Effector memory CD4-positive, alpha-beta T cell (primary cell): ENCODE results near the gene CCNJL.

Experiments
- DNase-seq, 3 donors: peaks; one replicate each; pipeline ENCODE4 v3.0.0-alpha.2; 2020
- H3K27ac ChIP-seq: 2 replicates; pipeline ENCODE4 v1.7.0; 2013; ENCODE audit warnings: mild to moderate bottlenecking, low read length, moderate library complexity; ENCODE audit not compliant: insufficient read depth, poor library complexity, severe bottlenecking
- H3K27me3 ChIP-seq: replicated peaks from 2 replicates; pipeline ENCODE4 v1.7.0; 2013; ENCODE audit warnings: mild to moderate bottlenecking, low read length; ENCODE audit not compliant: insufficient read depth, control insufficient read depth, poor library complexity, severe bottlenecking
- H3K36me3 ChIP-seq: 2 replicates; pipeline ENCODE4 v1.7.0; 2013; ENCODE audit warnings: mild to moderate bottlenecking, low read length, moderate library complexity; ENCODE audit not compliant: control insufficient read depth, insufficient read depth
- H3K4me1 ChIP-seq: 2 replicates; pipeline ENCODE4 v1.7.0; 2013; ENCODE audit warnings: low read length, mild to moderate bottlenecking; ENCODE audit not compliant: control insufficient read depth, insufficient read depth, poor library complexity, severe bottlenecking
- H3K4me3 ChIP-seq: 2 replicates; pipeline ENCODE4 v1.7.0; 2013; ENCODE audit warnings: low read length, low read depth, mild to moderate bottlenecking; ENCODE audit not compliant: insufficient read depth, poor library complexity, severe bottlenecking
- H3K9me3 ChIP-seq: 2 replicates; pipeline ENCODE4 v1.7.0; 2013; ENCODE audit warnings: mild to moderate bottlenecking, low read length, moderate library complexity; ENCODE audit not compliant: control insufficient read depth

Gene CCNJL

GRCh38 chr5:160269017-160269416 lies 43.3 kb downstream of the CCNJL start:
- H3K9me3 ChIP-seq = no peaks in the 10 kb centered on the region
- DNase-seq = no peak
- H3K27ac ChIP-seq = no peak overlapping the region
- no peaks in the 10 kb centered on the region for H3K4me1 ChIP-seq
- H3K4me3 ChIP-seq = no peak overlapping the region
- H3K36me3 ChIP-seq = no peaks in the 10 kb centered on the region
- H3K27me3 ChIP-seq = no peaks in the 10 kb centered on the region

DNA sequence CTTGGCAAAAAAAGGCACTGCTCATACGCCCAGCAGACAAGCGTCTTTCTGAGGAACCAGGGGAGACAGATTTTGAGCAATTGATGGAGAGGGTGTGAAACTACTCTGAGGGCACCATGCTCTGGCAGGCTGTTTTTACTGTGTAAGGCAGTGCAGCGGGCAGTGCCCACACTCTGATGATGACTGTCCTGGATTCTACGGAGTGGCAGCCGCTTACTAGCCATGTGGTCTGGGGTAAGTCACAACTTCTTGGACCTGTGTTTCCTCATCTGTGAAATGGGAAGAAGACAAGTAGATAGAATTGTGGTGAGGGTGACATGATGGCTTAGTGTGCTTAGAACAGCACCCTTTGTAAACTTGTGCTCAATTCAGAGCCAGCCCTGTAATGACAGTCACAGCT lies 44.2 kb downstream of the CCNJL start:
- no peaks in the 10 kb centered on the region for H3K27me3 ChIP-seq
- no peaks in the 10 kb centered on the region for H3K9me3 ChIP-seq
- H3K36me3 ChIP-seq = no peaks in the 10 kb centered on the region
- H3K4me3 ChIP-seq = no peak overlapping the region
- H3K4me1 ChIP-seq = no peaks in the 10 kb centered on the region
- no peak for DNase-seq
- H3K27ac ChIP-seq = no peak overlapping the region

DNA sequence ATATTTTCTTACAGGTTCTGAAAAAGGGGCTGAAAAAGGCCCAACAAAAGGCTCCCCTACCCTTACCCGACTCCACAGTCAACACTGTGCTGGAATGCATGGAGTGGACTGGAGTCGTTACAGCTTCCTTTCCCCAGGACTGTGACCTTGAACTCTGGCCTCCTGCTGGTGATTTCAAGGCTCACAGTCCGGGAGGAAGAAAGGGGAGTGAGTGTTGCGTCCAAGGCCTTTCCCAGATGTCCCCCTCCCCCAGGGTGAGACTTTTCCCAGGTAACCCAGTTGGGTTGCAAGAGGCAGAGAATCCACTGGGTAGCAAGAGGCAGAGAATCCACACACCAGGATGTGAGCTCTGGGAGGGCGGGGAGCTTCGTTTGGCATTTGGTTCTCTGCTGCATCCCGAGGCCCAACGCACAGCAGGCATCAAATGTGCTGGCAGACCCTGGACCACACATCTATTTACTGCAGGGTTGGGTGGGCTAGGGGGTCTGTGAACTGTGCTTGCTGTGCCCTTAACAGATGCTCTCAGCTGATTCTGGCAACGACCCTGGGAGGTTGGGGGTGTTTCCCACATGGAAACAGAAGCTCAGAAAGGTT lies 45.5 kb downstream of the CCNJL start:
- H3K27me3 ChIP-seq = no peaks in the 10 kb centered on the region
- no peaks in the 10 kb centered on the region for H3K4me1 ChIP-seq
- no peak overlapping the region for H3K4me3 ChIP-seq
- no peaks in the 10 kb centered on the region for H3K36me3 ChIP-seq
- no peak for DNase-seq
- H3K27ac ChIP-seq = no peak overlapping the region
- H3K9me3 ChIP-seq = no peaks in the 10 kb centered on the region

DNA sequence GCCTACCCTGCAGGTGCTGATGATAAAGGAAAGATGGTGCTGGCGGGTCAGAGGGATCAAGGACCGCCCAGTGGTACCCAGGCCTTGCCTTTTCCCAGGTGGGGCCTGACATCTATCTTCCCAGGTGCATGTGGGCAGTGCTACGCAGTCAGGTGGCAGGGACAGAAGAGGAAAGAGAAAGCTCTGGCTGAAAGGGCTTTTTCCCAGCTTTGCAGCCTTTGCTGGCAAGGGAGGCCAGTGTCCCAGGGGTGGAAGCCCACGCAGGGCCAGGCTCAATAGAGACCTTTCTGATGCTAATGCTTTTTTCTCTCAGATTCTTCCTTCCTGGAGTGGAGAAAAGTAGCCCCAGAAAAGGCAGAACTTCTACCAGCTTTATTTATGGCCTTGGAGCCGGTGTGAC lies 46.3 kb downstream of the CCNJL start:
- H3K4me1 ChIP-seq = no peaks in the 10 kb centered on the region
- no peak overlapping the region for H3K27ac ChIP-seq
- no peaks in the 10 kb centered on the region for H3K9me3 ChIP-seq
- H3K27me3 ChIP-seq = no peaks in the 10 kb centered on the region
- no peak overlapping the region for H3K4me3 ChIP-seq
- DNase-seq = no peak
- no peaks in the 10 kb centered on the region for H3K36me3 ChIP-seq

DNA sequence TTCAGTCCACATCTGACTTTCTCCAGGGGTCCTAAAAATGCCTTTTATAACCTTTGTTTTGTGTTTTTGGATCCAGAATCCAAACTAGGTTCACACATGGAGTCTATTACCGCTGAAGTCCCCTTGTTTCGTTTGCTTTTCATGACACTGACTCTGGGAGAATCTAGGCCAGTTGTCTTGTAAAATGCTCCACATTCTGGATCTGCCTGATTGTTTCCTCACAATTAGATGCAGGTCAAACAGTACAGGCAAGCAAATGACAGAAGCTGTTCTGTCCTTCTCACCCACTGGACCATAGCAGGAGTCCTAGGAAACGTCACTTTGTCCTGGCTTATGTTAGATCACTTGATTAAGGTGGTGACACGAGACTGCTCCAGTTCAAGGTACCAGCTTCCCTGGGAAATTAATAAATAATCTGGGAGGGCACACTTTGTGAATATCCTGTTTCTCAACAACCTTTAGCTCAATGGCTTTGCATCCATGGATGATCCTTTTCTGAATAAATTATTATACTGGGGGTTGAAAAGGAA lies 49.0 kb downstream of the CCNJL start:
- no peak for DNase-seq
- Histone ChIP-seq H3K4me1 (no peaks in the 10 kb centered on the region), H3K27me3 (no peaks in the 10 kb centered on the region), H3K9me3 (no peaks in the 10 kb centered on the region), H3K36me3 (no peaks in the 10 kb centered on the region), H3K4me3 (no peak overlapping the region), H3K27ac (no peak overlapping the region)

- H3K36me3 ChIP-seq = no peaks in the 10 kb centered on the region
- no peaks in the 10 kb centered on the region for H3K4me1 ChIP-seq
- no peaks in the 10 kb centered on the region for H3K9me3 ChIP-seq
- H3K27ac ChIP-seq = no peak overlapping the region
- H3K27me3 ChIP-seq = no peaks in the 10 kb centered on the region
- H3K4me3 ChIP-seq = no peak overlapping the region
- DNase-seq = no peak
These were observed 50.0 kb downstream of the CCNJL start for GRCh38 chr5:160262151-160263074.

- H3K27ac ChIP-seq = no peak overlapping the region
- DNase-seq = no peak
- H3K36me3 ChIP-seq = no peaks in the 10 kb centered on the region
- H3K27me3 ChIP-seq = no peaks in the 10 kb centered on the region
- no peaks in the 10 kb centered on the region for H3K4me1 ChIP-seq
- H3K9me3 ChIP-seq = no peaks in the 10 kb centered on the region
- H3K4me3 ChIP-seq = no peak overlapping the region
These were observed 51.2 kb downstream of the CCNJL start for GRCh38 chr5:160260881-160261815.

DNA sequence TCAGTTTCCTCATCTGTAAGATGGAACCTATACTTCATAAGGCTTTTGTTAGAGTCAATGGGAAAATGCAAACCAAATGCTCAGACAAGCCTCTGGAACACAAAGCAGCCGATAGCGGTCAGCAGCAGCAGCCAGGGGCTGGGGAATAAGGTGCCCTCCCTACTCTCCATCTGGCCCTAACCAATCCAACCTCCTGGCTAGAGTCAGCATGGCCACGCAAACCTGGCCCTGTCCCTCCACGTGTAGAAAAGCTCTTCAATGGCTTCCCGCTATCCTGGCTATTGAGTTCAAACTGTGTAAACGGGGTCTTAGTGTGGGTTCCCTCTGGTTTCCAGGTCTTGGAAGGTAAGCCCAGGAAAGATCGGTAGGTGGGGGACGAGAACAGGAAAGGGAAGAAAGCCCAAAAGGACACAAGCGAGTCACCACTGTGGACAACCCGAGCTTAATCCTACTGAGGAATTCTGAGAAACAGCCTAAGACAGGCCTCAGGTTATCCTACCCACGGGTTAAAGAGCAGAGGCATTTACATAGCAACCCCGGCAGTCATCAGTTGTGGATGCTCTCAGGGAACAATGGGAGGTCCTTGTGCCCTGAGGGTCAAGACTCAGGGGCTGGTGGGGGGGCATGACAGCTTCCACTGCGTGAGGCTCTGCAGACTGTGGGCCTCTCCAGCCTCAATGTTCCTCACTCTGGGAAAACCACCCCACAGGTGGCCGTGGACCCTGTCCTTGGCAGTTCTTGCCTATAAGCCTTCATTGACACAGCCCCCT lies 52.2 kb downstream of the CCNJL start:
- Histone ChIP-seq H3K27me3 (no peaks in the 10 kb centered on the region), H3K9me3 (no peaks in the 10 kb centered on the region), H3K36me3 (no peaks in the 10 kb centered on the region), H3K4me3 (no peak overlapping the region), H3K4me1 (no peaks in the 10 kb centered on the region), H3K27ac (no peak overlapping the region)
- DNase-seq = no peak

GRCh38 chr5:160259341-160259740 lies 53.0 kb downstream of the CCNJL start:
- no peaks in the 10 kb centered on the region for H3K36me3 ChIP-seq
- no peak overlapping the region for H3K4me3 ChIP-seq
- no peak for DNase-seq
- H3K4me1 ChIP-seq = no peaks in the 10 kb centered on the region
- H3K27me3 ChIP-seq = no peaks in the 10 kb centered on the region
- no peaks in the 10 kb centered on the region for H3K9me3 ChIP-seq
- H3K27ac ChIP-seq = no peak overlapping the region
